ENCODE results near the gene RSKR.

The RSKR gene

DNA sequence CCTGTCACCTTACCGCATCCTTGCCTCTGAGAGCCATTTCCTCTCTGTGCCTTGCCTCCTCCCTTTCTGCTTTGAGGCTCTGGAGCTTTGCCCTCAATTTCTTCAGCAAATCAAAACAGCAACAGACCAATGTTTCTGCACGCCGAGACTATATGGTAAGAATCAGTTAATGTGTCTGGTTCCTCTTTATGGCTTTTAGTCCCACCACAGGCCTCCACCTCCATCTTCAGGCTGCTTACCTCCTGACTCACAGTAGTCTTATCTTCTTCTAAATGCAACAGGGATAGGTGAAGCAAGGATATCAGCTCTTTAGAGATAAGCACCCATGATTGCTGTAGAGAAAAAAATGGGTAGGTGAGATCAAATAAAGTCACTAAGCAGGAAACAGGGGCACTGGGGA is 28.1 kb downstream of the RSKR start:
- no peaks in the 10 kb centered on the region for H3K9me3 ChIP-seq (ENCODE audit: severe bottlenecking)

DNA sequence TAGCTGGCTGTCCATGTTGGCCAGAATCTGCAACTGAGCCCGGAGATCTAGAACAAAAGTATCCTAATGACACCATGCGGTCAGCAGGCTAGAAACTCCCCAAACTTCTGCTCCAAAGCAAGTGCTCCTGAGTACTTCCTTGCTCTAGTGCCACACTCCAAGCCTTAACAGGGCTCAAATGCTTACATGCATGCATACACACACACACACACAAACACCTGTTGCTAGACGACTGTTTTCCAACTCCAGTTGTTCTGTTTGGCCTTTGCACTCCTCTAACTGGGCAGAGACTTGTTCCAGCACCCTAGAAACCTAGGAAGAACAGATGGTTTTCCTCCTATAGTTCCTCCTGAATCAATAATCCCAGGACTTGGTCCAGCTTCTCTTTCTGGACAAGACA is 29.6 kb downstream of the RSKR start:
- no peaks in the 10 kb centered on the region for H3K27me3 ChIP-seq (ENCODE audit: insufficient read depth, low read depth, severe bottlenecking)
- H3K4me3 ChIP-seq (ENCODE audit: low read depth, low read length): no peak overlapping the region
- H3K9me3 ChIP-seq (ENCODE audit: severe bottlenecking): no peaks in the 10 kb centered on the region
- TF ChIP-seq, protein P1, sequence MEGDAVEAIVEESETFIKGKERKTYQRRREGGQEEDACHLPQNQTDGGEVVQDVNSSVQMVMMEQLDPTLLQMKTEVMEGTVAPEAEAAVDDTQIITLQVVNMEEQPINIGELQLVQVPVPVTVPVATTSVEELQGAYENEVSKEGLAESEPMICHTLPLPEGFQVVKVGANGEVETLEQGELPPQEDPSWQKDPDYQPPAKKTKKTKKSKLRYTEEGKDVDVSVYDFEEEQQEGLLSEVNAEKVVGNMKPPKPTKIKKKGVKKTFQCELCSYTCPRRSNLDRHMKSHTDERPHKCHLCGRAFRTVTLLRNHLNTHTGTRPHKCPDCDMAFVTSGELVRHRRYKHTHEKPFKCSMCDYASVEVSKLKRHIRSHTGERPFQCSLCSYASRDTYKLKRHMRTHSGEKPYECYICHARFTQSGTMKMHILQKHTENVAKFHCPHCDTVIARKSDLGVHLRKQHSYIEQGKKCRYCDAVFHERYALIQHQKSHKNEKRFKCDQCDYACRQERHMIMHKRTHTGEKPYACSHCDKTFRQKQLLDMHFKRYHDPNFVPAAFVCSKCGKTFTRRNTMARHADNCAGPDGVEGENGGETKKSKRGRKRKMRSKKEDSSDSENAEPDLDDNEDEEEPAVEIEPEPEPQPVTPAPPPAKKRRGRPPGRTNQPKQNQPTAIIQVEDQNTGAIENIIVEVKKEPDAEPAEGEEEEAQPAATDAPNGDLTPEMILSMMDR (IDR thresholded peaks at IDR 0.05; ENCODE audit: low read depth, low read length): no peak
- no peak for DNase-seq
- H3K36me3 ChIP-seq: peaks cover 89% of the 10 kb centered on the region
- no peak overlapping the region for H3K27ac ChIP-seq

More for the DNA sequence above, 28.1 kb downstream of the RSKR start:
- H3K4me3 ChIP-seq (ENCODE audit: low read depth, low read length): no peak overlapping the region
- H3K27me3 ChIP-seq (ENCODE audit: insufficient read depth, low read depth, severe bottlenecking): no peaks in the 10 kb centered on the region
- no peak overlapping the region for H3K27ac ChIP-seq
- DNase-seq: no peak
- TF ChIP-seq, protein P1 (IDR thresholded peaks at IDR 0.05; ENCODE audit: low read depth, low read length): no peak
- peaks cover 88% of the 10 kb centered on the region for H3K36me3 ChIP-seq

DNA sequence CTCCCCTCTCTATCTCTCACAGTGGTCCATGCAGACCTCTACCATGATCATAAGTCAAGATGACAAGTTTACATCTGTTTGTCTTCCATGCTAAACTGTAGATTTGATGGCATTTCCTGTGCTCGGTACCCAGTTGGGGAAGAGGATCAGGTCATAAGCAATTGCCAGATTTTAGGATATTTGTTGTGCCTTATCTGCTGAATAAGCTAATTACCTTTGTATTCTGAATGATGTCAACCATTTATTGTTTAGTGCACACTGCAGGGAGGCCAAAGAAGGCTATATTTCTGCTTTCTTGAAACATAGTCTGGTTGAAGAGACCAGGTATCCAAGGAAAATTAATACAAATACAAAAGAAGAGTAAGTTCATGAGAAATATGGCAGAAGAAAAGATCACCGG is 31.5 kb downstream of the RSKR start:
- peaks cover 90% of the 10 kb centered on the region for H3K36me3 ChIP-seq
- H3K4me3 ChIP-seq (ENCODE audit: low read depth, low read length): no peak overlapping the region
- no peaks in the 10 kb centered on the region for H3K27me3 ChIP-seq (ENCODE audit: insufficient read depth, low read depth, severe bottlenecking)
- TF ChIP-seq, protein P1 (IDR thresholded peaks at IDR 0.05; ENCODE audit: low read depth, low read length): no peak
- DNase-seq: no peak
- H3K27ac ChIP-seq: no peak overlapping the region
- H3K9me3 ChIP-seq (ENCODE audit: severe bottlenecking): no peaks in the 10 kb centered on the region

DNA sequence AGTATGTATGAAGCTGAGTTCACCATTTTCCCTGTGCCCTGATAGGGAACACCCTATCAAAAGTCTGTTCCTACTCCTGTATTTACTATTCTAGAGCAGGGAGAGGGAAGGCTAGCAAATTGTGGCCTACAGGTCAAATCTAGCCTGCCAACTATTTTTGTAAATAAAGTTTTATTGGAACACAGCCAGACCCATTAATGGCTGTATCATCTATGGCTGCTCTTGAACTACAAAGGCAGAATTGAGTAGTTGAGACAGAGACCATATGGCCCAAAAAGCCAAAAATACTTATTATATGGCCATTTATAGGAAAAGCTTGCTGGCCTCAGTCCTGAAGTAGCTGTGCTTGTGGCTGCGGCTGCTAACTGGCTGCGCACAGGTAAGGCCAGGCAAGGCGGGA is 33.0 kb downstream of the RSKR start:
- TF ChIP-seq, protein P1 (IDR thresholded peaks at IDR 0.05; ENCODE audit: low read depth, low read length): no peak
- H3K9me3 ChIP-seq (ENCODE audit: severe bottlenecking): no peaks in the 10 kb centered on the region
- H3K27ac ChIP-seq: no peak overlapping the region
- no peaks in the 10 kb centered on the region for H3K27me3 ChIP-seq (ENCODE audit: insufficient read depth, low read depth, severe bottlenecking)
- DNase-seq: no peak
- H3K4me3 ChIP-seq (ENCODE audit: low read depth, low read length): no peak overlapping the region
- peaks cover 90% of the 10 kb centered on the region for H3K36me3 ChIP-seq

DNA sequence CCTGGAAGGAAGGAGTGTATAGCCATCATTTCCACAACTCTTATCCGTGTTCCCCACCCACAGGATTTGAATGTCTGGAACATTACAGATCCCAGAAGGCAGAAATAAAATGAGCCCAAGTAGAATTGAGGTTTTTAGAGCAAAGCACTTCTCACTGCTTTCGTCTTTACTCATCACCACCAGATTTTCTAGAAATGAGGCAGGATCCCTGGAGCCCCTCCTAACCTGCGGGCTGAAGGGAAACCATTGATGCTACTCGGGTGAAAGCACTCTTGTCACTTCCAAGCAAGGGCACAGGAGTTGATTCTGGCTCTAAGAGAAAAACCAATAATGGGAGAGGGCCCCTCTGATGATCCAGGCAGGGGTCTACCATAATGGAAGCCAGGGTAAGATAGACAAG is 34.5 kb downstream of the RSKR start:
- Histone ChIP-seq H3K9me3 (ENCODE audit: severe bottlenecking) (no peaks in the 10 kb centered on the region), H3K36me3 (peaks cover 78% of the 10 kb centered on the region), H3K27ac (no peak overlapping the region), H3K27me3 (ENCODE audit: insufficient read depth, low read depth, severe bottlenecking) (no peaks in the 10 kb centered on the region), H3K4me3 (ENCODE audit: low read depth, low read length) (no peak overlapping the region)
- TF ChIP-seq, protein P1 (IDR thresholded peaks at IDR 0.05; ENCODE audit: low read depth, low read length): no peak
- DNase-seq: no peak

Measured in WERI-Rb-1 (cell line).